ENCODE results near the gene COPS2.

Gene COPS2

DNA sequence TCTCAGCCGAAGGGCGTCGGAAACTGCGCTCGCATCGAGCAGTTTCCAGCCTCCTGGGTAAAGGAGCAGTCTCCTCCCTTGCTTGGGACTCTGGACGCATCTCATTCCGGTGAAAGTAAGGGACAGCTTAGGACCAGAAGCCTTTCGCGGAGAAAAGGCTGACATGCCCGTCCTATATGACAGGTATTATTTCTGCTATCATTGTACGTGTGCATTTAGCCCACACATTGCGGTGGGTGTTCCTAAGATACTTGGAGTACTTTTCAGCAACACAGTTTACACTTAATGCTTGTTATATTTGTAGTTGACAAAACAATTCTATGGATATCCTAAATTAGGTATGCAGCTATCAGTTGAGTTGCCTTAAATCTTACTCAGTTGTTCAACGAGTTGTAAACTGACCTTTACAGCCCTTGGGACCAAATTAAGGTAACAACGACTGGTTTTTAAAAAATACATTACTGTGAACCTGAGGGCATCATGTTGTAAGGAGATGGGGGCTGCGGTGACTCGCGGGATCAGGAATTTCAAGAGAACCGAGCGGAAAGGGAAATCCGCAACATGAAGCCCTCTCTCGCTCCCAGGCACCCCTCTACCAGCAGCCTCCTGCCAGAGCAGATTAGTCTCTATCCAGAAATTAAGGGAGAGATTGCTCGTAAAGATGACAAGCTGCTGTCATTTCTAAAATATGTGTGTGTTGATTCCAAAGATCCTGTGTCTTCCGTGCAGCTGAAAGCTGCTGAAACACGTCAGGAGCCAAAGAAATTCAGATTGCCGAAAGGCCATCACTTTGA is 632 bp upstream of the COPS2 start:
- DNase-seq, result peak; percentile 27

DNA sequence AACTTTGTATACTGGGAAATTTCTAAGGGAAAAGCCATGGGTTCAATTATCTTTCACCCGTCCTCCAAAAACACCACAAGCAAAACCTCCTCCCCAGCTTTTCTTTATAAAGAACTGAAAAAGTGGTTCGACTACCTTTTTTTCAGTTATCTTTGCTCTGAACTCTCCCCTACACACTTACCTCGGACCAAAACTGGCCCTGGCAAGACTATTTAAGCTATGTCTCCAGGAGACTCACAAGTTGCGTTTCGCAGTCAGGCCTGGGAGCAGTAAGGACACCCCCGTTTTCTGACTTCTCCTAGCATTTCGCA is 645 bp downstream of the COPS2 start:
- peak; percentile 56 for DNase-seq

DNA sequence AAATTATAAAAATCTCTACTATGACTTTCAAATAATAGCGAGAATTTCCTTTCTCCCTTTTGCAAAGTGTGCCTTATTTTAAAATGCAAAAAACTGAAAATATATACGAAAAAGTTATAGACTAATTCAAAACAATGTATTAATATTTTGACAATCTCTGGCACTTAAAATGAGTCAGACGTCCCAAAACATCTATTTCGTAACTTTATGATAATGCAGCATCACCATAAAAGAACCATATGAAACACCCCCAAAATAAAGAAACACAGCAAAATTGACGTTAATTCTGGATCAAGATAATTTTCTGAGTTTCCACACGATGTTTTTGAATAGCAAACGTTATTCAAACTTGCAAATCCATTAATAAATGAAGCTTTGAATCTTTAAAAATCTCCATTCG is 1.0 kb downstream of the COPS2 start:
- no peak for DNase-seq

DNA sequence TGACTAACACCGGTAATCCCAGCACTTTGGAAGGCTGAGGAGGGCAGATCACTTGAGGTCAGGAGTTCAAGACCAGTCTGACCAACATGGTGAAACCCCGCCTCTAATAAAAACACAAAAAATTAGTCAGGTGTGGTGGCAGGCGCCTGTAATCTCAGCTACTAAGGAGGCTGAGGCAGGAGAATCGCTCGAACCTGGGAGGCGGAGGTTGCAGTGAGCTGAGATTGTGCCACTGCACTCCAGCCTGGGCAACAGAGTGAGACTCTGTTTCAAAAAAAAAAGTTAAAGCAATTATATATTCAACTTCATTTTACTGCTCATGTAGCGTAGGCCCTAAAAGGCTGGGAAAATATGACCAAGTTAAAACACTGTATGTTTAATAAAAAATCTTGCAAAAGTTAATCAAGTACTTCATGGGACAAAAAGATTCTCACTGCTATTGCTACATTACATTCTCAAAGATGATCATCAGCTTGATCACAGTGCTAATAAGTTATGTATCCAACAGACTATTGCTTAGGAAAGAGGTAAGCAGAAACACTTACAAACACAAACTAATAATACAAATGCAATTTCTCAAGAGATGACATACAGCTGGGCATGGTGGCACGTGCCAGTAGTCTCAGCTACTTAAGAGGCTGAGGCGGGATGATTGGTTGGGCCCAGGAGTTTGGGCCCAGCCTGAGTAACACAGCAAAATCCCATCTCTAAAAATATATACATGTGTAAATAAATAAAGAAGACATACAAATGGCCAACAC is 2.7 kb downstream of the COPS2 start:
- no peak for DNase-seq

DNA sequence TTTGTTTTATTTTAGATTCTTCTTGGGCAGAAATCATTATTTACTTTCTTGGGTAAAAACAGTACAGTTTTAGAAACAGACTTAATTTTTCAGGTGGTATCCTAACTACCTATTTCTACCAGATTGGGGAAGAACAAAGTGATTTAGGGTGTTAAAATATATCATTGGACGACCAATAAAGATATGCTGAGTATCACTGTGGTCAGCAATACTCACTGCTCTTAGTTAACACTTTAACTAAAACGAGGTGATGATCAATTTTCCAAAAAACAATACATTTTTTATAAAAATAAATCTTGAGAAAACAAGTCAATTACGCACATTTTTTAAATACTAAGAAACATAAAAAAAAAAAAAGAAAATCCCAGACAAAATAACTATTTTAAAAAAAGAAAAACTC is 3.6 kb downstream of the COPS2 start:
- no peak for DNase-seq

DNA sequence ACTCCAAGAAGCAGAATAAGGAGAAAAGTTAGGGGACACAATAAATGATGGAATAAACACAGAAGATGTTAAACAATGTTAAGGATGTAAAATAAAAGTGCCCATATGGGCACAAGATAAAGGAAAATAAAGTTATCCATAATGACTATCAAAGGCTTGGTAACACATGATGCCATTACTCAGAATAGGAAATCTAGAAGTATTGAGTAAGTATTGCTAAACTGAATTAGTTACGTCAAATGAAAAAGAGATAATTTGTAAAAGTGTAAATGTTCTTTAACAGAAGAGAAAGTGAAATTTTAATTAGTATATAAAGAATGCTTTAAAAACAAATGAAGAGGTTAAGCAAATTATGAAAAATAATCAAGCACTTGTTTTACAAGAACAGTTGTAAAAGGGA is 6.7 kb downstream of the COPS2 start:
- DNase-seq, result no peak

DNA sequence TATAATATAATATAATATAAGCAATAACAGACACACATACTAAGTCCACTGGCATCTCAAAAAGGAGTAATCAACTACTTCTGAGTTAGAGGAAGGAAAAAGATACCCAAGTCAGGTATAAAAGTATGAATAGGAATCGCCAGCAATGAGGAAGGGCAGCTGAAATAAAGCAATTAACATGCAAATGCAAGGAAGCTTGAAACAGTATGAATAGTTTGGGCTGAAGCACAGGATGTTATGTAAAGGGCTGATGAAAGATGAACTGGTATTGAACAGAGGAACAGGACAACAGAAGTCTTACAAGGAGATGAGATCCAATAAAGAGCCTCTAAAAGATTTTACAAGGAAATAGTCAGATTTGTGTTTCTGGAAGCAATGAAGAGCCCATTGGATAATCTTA is 7.1 kb downstream of the COPS2 start:
- DNase-seq, result no peak

DNA sequence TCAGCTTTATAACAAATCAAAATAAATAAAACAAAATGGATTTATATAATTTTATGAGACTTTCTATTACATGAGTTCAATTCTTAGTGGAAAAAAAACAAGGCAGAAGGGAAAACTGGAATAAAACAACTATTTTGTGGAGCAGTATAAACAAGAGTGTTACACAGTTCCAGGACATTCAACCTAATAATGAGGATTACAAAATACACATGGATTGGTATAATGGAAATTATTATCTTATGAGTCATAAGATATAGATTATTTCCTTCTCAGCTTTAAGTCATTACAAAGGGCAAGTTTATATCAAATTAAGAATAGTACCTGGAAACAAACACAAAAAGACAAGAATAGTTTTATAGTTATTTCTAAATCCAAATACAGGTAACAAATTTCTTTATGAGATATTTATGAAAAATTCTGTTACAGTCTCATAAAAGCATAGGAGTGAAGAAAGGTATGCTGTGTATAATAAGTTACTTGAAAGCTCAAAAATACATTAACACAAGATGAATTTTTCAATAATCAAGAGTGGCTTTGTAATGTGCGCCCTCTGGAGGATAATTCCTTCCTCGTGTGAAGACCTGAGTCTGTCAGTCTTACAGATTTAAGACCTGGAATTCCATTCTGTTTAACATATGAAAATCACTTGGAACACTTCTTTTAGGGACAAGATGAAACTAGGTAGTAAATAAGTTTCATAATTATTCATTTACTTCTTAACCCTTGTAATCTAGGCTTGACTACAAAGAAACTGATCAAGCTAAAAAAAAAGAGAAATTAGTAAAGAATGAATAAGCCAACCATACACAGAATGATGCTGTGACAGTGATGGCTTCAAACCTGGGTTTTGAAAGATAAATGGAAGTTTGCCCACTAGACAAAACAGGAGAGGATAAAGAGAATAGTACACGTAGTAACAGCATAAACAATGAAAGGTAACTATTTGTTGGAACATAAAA is 9.5 kb downstream of the COPS2 start:
- DNase-seq, result peak; percentile 69

DNA sequence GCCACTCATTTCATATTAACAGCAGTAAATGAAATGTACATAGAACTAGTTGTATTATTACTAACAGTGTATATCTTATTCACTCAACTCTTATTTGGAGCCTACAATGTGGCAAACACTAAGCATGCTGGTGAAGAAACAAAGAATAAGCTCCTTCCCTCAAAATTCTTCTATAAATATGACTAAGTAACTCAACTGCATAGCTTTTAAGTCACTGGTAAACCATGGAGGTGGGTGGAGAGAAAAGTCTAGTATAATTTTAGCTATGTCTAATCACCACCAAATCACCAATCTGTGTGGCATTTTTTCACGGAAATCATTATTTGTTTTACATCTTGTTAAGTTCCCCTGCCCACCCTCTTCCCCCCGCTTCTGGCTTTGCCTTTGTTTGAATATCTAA is 17.5 kb downstream of the COPS2 start:
- DNase-seq, result no peak

DNA sequence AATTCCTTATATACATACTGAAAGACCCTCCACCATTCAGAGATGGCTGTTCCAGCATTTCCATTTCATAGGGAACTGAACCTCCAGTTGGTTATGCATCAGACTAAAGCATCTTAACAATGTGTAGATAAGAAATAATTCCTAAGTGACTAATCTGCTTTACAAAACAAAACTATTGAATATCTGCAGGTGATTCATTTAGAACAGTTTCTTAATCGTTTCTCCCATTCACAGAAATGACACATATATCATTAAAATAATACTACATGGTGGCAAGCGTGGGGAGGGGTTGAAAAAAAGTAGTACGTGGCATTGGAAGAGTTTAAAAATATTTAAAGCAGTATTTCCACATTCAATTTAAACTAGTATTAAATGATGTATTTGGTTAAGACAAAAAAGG is 19.5 kb downstream of the COPS2 start:
- DNase-seq, result no peak

DNA sequence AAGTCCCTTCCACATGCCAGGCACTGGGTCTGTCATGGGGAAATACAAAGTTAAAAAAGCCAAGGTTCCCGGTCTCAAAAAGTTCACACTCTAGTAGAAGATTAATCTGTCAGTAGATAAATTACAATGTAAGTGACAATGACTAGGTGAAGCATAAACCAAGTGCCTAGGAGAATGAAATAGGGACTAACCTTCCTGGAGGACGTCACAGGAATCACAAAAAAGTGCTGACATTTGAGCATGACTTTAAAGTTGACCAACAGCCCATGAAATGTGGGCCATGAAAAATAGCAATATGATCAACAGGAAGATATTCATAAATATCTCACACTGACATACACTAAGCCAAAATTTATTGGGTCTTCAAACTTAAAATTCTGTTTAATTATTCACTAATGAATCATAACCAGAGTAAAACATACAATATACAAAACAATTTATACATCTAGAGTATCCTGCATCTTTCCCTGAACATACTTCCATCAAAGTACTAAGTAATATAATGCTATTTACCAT is 20.0 kb downstream of the COPS2 start:
- DNase-seq, result no peak

DNA sequence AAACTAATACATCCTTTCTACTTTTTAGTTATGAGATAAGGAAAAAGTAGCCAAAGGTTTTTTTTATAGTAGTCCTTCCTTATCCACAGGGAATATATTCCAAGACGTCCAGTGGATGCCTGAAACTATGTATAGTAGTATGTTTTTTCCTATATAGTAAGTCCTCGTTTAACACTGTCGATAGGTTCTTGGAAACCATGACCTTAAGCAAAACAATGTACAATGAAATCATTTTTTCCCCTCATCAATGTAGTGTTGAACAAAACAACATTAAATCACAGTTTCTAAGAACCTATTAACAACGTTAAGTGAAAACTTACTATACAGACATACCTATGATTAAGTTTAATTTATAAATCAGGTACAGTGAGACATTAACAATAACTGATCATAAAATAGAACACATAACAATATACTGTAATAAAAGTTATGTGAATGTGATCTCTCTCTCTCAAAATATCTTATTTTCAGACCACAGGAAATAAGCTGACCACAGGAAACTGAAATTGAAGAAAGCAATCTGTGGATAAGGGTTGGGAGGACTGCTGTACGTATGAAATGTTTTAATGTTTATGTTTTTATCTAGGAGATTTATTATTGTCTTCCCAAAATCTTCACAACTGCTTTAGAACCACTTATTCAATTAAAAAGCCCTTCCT is 20.6 kb downstream of the COPS2 start:
- DNase-seq, result no peak

DNA sequence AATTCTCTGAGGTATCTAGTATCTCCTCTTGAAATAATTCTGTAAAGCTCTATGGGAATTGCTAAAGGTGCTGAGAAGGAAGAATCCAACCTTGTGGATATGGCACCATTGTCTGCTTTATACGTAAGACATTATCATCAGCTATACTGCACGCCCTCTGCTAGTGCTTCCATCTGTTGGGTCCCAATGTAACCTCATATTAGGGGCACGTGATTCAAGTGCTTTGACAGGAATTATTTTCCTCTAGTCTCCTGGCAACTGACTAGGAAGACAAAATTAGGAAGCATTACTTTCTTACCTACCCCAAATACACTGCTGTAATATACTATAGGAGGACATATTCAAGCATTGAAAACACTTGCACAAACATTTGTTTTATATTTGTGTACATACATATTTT is 24.0 kb downstream of the COPS2 start:
- no peak for DNase-seq

DNA sequence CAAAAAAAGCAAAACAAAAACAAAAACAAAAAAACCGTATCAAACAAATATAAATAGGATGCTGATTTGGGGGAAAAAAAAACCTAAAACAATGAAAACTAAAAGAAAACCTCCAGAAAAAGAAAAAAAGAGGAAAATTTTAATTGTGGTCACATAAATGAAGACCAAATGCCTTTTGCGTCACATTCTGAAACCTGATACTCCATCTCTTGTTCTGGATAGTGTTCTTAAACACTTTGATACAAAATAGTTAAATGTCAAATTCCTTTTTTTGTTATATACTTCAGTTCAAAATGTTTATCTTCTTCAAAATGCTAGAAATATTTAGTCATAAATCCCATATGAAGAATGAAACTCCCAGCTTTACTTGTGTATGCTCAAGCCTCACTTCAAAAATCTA is 31.0 kb downstream of the COPS2 start:
- no peak for DNase-seq

DNA sequence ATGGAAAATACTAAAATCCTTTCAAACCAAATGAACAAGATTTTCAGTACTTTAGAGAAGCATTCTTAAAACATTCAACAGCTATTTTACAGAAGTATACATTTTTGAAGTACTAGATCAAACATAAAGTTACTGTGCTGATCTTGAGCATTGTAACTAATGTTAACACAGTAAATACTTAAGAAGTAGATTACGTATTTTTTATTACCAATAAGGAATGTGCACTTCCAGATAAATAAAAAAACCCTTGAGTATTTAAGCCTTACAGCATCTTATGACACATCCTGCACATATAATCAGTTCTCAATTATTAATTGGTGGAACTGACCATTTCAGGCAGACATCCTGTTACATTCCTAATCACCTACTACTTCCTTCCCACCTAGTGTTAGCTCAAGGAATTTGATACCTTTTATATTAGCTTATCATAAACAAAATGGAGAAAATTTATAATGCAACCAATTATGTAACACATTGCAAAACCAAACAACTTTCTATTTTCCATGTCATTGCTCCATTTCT is 32.8 kb downstream of the COPS2 start:
- DNase-seq, result no peak

DNA sequence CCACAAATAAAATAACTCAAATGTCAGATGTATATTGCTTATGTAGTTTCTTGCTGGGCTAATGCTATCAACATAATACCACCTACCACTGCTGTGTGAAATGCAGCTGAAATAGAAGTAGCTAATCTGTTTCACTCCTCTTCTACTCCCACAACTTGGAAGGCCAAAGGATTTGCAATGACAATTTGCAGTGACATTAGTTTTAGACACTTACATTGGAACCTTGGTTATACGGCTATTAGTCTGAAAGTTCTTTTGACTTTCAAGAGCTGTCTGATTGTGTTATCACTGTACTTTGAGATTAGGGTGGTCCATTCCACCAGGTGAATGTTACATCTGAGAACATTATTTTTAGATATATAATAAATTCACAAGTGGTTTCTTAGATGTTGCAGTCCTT is 33.5 kb downstream of the COPS2 start:
- no peak for DNase-seq

DNA sequence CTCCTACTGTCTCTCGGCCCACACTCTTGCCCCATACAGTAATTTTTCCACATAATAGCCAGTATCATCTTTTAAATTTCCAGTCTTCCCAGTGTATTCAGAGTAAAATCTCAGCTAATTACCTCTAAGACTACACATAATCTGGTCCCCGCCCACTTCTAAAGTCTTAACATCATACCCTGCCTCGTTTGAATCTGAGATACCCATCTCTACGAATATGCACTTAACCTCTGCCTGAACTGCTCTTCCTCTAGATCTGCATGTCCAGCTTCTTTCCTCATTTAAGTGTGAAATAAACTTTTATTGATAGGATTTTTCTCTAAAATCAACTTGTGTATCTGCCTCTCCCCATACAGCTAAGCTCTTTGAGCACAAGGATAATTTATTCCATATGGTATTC is 34.6 kb downstream of the COPS2 start:
- no peak for DNase-seq

DNA sequence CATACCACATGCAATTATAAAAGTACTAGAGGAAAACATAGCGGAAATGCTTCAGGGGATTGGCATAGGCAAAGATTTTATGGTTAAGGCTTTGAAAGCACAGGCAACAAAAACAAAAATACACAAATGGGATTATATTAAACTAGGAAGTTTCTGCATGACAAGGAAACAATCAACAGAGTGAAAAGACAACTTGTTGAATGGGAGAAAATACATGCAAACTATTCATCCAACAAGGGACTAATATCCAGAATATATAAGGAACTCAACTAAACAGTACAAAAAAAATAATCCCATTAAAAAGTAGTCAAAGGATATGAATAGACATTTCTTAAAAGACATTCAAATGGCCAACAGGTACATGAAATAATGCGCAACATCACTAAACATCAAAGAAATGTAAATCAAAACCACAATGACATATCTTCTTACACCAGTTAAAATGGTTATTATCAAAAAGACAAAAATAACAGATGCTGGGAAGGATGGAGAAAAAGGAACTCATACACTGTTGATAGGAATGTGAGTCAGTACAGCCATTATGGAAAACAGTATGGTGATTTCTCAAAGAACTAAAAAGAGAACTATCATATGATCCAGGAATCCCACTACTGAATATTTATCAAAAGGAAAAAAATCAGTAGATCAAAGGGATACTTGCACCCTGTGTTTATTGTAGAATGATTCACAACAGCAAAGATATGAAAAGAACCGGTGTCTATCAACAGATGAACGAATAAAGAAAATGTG is 39.1 kb downstream of the COPS2 start:
- DNase-seq, result no peak

DNA sequence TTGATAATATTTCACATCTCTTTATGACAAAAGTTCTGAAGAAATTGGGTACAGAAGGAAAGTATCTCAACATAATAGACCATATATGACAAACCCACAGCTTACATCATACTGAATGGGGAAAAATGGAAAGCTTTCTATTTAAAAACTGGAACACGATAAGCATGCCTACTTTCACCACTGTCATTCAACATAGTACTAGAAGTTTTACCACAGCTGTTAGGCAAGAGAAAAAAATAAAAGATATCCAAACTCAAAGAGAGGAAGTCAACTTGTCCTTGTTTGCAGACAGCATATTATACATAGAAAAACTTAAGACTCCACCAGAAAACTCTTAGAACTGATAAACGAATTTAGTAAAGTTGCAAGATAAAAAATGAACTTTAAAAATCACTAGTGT is 40.3 kb downstream of the COPS2 start:
- DNase-seq, result no peak

DNA sequence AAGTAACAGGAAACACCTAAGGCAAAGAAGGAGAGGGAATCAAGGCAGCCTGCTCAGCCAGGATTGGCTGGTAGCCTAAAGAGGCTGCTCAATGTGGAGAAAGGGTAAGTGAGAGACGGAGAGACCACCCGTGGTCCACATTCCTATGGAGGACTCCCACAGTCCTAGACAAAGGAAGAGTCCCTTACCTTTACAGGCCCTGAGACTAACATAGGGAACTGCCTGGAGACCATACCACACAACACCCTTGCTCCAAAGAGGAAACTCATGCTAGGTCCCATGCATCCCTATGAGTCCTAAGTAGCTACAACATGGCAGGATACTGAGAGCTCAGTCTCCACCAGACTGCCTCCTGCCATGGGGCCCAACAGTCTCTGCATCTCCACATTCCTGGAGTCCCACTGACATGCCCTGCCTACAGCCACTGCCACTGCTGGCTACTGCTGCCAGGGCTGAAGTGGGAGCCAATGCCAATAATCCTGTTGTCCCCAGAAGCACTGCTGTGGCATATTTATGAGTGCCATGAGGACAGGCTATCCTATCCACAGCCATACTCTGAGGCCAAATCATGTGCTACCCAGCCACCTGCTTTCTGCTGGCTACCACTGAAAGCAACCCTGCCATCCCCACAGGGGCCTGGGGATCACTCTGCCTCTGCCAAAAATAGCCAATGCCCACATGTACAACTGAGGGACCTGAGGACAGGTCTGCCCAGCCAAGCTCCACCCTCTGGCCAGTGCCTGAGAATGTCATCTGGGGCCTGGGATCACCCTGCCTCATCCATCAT is 45.0 kb downstream of the COPS2 start:
- DNase-seq, result no peak

DNA sequence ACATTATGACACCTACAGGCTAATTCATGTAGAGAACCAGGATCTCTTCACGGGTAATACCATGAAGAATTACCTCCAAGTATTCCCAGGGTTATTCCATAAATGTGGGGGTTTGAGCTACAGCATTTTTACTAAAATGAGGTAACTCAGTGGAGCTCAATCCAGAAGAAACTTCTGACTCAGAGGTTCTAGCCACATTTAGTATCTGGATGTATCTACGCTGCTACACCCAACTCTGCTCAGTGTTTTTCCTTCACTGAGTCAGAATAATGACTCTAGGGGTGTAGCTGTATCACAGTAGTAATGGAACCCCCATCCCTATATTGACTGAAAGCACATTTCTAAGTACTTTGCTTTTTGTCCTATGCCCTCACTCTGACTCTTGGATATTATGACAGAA is 52.4 kb downstream of the COPS2 start:
- DNase-seq, result no peak

Measured in DMS53 (cell line).